HepG2 (cell line): ENCODE results near the gene FANK1. TPM values are rescaled to one million over a fixed set of nuclear protein-coding genes. Genes with fewer than 3 reads are reported as not detected.

ENCODE experiments used
- polyA plus RNA-seq, 8 experiments: library from polyadenylated mRNA; depleted of rRNA in 3 of 8; stranded (reverse) in 7 of 8; unstranded in 1 of 8; fragments of >200 nt; fragmentation: Illumina TruSeq in 4 of 8; extraction: Trizol in 4 of 8; gene quantifications; 2 replicates each; pipeline versions ENCODE4 v1.2.1 to v1.2.3, GENCODE V29; 2011 to 2016; ENCODE audit warnings: low read depth in 4 of 8, missing spikeins in 1 of 8, mixed read lengths in 1 of 8; ENCODE audit not compliant: insufficient read depth in 1 of 8
- small RNA-seq, 3 experiments: library from RNA; depleted of rRNA; stranded (forward); fragments of <200 nt; gene quantifications; one replicate each; pipeline ENCODE3, GENCODE V24; 2012; ENCODE audit warnings: low read depth in 2 of 3, low replicate concordance in 1 of 3; ENCODE audit not compliant: insufficient read length in 3 of 3, insufficient read depth in 2 of 3
- total RNA-seq, 5 experiments: library from RNA; depleted of rRNA; stranded (reverse); fragments of >200 nt; fragmentation: Illumina TruSeq; extraction: Trizol; gene quantifications; 2 replicates each; pipeline ENCODE4 v1.2.3, GENCODE V29; 2016; ENCODE audit warnings: low read depth in 1 of 5

Gene FANK1
- total and polyA plus RNA-seq, 2 of the 13 experiments (the other 11 are each of a cell fraction or from before 2014, with no cell fraction given): 0.22 TPM; not detected in 1

Small RNA genes within 50 kb of the gene (small RNA-seq; reads per million reads assigned to genes)
- 0 reads per million in 3 experiments for gene GNG10P1
- 0 reads per million in 3 experiments for gene RF00017
- 0 reads per million in 3 experiments for gene RNU2-42P

Other genes starting within 250 kb of the FANK1 start
- gene TEX36, start 213.4 kb upstream of the FANK1 start, total RNA-seq (2016; rRNA removed; fragmentation: Illumina TruSeq; extraction: Trizol): not detected in 2 replicates
- not detected in 2 replicates for gene TEX36, start 213.4 kb upstream of the FANK1 start, polyA plus RNA-seq (2011; rRNA removed)
- 24.9 and 26.7 TPM in 2 replicates for gene EDRF1, start 176.9 kb upstream of the FANK1 start, total RNA-seq (2016; rRNA removed; fragmentation: Illumina TruSeq; extraction: Trizol)
- gene EDRF1, start 176.9 kb upstream of the FANK1 start, polyA plus RNA-seq (2011; rRNA removed): 16.5 and 16.9 TPM in 2 replicates
- not detected in 2 replicates for gene MMP21, start 120.7 kb upstream of the FANK1 start, total RNA-seq (2016; rRNA removed; fragmentation: Illumina TruSeq; extraction: Trizol)
- not detected in 2 replicates for gene MMP21, start 120.7 kb upstream of the FANK1 start, polyA plus RNA-seq (2011; rRNA removed)
- 48.2 and 49.9 TPM in 2 replicates for gene UROS, start 73.3 kb upstream of the FANK1 start, total RNA-seq (2016; rRNA removed; fragmentation: Illumina TruSeq; extraction: Trizol)
- 14.8 and 17.2 TPM in 2 replicates for gene UROS, start 73.3 kb upstream of the FANK1 start, polyA plus RNA-seq (2011; rRNA removed)
- 132 and 213 TPM in 2 replicates for gene BCCIP, start 73.0 kb upstream of the FANK1 start, total RNA-seq (2016; rRNA removed; fragmentation: Illumina TruSeq; extraction: Trizol)
- gene BCCIP, start 73.0 kb upstream of the FANK1 start, polyA plus RNA-seq (2011; rRNA removed): 26.7 and 37.0 TPM in 2 replicates
- gene DHX32, start 15.3 kb upstream of the FANK1 start, total RNA-seq (2016; rRNA removed; fragmentation: Illumina TruSeq; extraction: Trizol): 16.5 and 22.7 TPM in 2 replicates
- gene DHX32, start 15.3 kb upstream of the FANK1 start, polyA plus RNA-seq (2011; rRNA removed): 14.6 and 15.5 TPM in 2 replicates